Skeletal muscle tissue (tissue), 4 donors: Measurements from ENCODE around the gene APBB2. TPM values are rescaled to one million over a fixed set of nuclear protein-coding genes. Genes with fewer than 3 reads are reported as not detected.

Experiments
- H3K27ac ChIP-seq: one replicate; pipeline ENCODE4 v1.7.0; 2013; ENCODE audit warnings: mild to moderate bottlenecking, low read depth, low read length, inconsistent platforms
- H3K27me3 ChIP-seq, 3 donors: one replicate each; pipeline ENCODE4 v1.7.0; 2013; ENCODE audit warnings: low read length in 3 of 3; ENCODE audit not compliant: control insufficient read depth in 3 of 3, insufficient read depth in 3 of 3
- H3K36me3 ChIP-seq, 3 donors: one replicate each; pipeline ENCODE4 v1.7.0; 2013; ENCODE audit warnings: low read length in 3 of 3; ENCODE audit not compliant: control insufficient read depth in 3 of 3, insufficient read depth in 3 of 3
- H3K4me1 ChIP-seq, 3 donors: one replicate each; pipeline ENCODE4 v1.7.0; 2013; ENCODE audit warnings: low read length in 3 of 3, mild to moderate bottlenecking in 3 of 3; ENCODE audit not compliant: control insufficient read depth in 3 of 3, insufficient read depth in 3 of 3
- H3K4me3 ChIP-seq, 3 donors: one replicate each; pipeline ENCODE4 v1.7.0; 2013; ENCODE audit warnings: low read length in 3 of 3
- H3K9ac ChIP-seq, 3 donors: one replicate each; pipeline ENCODE4 v1.7.0; 2013; ENCODE audit warnings: low read length in 3 of 3, mild to moderate bottlenecking in 3 of 3, moderate library complexity in 2 of 3, low read depth in 1 of 3
- H3K9me3 ChIP-seq, 3 donors: one replicate each; pipeline ENCODE4 v1.7.0; 2013; ENCODE audit warnings: low read length in 3 of 3; ENCODE audit not compliant: control insufficient read depth in 3 of 3
- total RNA-seq: library from RNA; depleted of rRNA; stranded (reverse); fragments of >200 nt; gene quantifications from one replicate; pipeline ENCODE4 v1.2.3, GENCODE V29; 2014
- donor health status: Osteomylitis.

APBB2 gene
- total RNA-seq, 1 donor from 2014 or later: 41.2 TPM

- peaks cover 0 to 9% (median 0%) of the 10 kb centered on the region in 3 donors for H3K4me1 ChIP-seq
- H3K4me3 ChIP-seq: no peak overlapping the region
- no peaks in the 10 kb centered on the region for H3K36me3 ChIP-seq
- no peak overlapping the region for H3K9ac ChIP-seq
- H3K27ac ChIP-seq: no peak overlapping the region
- no peaks in the 10 kb centered on the region for H3K27me3 ChIP-seq
- no peaks in the 10 kb centered on the region for H3K9me3 ChIP-seq
Measured at GRCh38 chr4:41104155-41104554, 110.2 kb downstream of the APBB2 start.

GRCh38 chr4:41103657-41104056, 110.7 kb downstream of the APBB2 start:
- Histone ChIP-seq H3K27ac (no peak overlapping the region), H3K27me3 (no peaks in the 10 kb centered on the region), H3K9me3 (no peaks in the 10 kb centered on the region), H3K9ac (no peak overlapping the region), H3K4me3 (no peak overlapping the region), H3K36me3 (no peaks in the 10 kb centered on the region), H3K4me1 (peaks cover 0 to 9% (median 0%) of the 10 kb centered on the region in 3 donors)

DNA sequence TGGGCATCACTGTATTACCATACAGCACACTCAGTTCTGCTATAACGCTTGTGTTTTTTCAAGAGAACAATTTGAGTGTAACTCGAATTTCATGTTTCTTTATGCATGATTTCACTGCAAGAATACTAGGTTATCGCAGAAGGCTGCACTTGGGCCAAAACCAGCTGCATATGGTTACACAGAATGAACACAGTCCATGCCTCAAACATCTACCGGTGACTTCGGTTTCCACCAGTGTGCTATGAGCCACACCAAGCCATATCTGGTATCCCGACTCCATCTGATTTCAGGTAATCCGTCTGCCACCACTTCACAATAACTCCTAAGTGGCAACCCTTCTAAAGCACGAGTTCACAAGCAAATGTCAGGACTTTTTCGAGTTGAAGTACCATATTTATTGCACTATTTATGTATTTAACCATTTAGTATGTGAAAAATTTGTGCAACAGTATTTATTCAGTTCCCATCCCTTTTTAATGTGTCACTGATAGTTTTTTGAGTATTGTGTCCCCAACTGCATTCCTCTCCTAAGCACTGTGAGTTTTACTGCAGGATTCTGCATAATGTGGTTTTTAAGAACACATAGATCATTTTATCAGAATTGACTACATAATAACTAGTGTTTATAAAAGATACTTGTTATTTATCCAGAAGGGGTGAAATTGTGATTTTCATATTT, 111.8 kb downstream of the APBB2 start:
- H3K4me3 ChIP-seq: no peak overlapping the region
- H3K9ac ChIP-seq: no peak overlapping the region
- no peaks in the 10 kb centered on the region for H3K27me3 ChIP-seq
- H3K9me3 ChIP-seq: no peaks in the 10 kb centered on the region
- H3K36me3 ChIP-seq: no peaks in the 10 kb centered on the region
- no peak overlapping the region for H3K27ac ChIP-seq
- H3K4me1 ChIP-seq: peaks cover 0 to 15% (median 4%) of the 10 kb centered on the region in 3 donors

GRCh38 chr4:41098093-41099048, 116.0 kb downstream of the APBB2 start:
- Histone ChIP-seq H3K9ac (no peak overlapping the region), H3K27me3 (no peaks in the 10 kb centered on the region), H3K4me1 (peaks cover 9 to 15% (median 11%) of the 10 kb centered on the region in 3 donors), H3K27ac (no peak overlapping the region), H3K36me3 (no peaks in the 10 kb centered on the region), H3K9me3 (no peaks in the 10 kb centered on the region), H3K4me3 (no peak overlapping the region)

DNA sequence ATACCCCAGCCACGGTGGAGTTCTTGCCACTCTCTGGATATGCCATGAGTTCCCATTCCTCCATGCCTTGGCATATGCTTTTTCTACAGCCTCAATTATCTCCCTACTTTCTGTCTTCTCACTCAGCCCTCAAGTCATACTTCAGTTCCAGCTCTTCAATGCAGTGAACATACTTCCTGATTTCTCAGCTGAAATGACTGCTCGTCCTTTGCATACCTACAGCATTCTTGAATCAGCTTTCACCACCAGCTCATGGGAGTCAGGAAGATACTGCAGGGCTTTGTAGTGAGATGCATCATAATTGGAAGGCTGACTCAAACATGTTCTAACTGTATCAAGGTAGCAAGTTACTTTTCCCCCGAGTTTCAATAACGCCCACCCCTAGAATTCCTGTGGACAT, 118.4 kb downstream of the APBB2 start:
- H3K4me1 ChIP-seq: peaks cover 17 to 21% (median 18%) of the 10 kb centered on the region in 3 donors
- no peak overlapping the region for H3K4me3 ChIP-seq
- H3K27ac ChIP-seq: peak overlapping the region; percentile 6
- no peak overlapping the region for H3K9ac ChIP-seq
- H3K9me3 ChIP-seq: no peaks in the 10 kb centered on the region
- H3K36me3 ChIP-seq: no peaks in the 10 kb centered on the region
- no peaks in the 10 kb centered on the region for H3K27me3 ChIP-seq

GRCh38 chr4:41095192-41095872, 119.0 kb downstream of the APBB2 start:
- H3K4me3 ChIP-seq: no peak overlapping the region
- peak overlapping the region; percentile 6 for H3K27ac ChIP-seq
- H3K4me1 ChIP-seq: peaks cover 20 to 21% (median 21%) of the 10 kb centered on the region in 3 donors
- H3K9me3 ChIP-seq: no peaks in the 10 kb centered on the region
- no peaks in the 10 kb centered on the region for H3K27me3 ChIP-seq
- H3K36me3 ChIP-seq: no peaks in the 10 kb centered on the region
- no peak overlapping the region for H3K9ac ChIP-seq

DNA sequence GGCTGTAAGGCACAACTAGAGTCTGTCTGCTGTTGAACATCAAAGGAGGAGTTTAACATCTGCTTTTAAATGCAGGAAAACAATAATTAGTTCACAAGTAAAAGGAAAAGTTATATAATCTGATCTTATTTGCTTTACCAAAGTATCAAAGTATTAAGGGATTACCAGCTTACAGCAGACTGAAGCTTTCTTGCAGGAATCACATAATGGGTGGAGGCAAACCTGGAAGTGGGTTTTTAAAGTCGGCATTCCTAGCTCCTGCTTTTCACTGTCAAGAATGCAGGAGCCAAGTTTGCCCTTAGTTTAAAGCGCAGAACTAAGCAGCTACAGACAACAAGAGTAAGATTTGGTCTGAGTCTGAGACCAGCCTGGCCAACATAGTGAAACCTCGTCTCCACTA, 122.2 kb downstream of the APBB2 start:
- H3K9ac ChIP-seq: no peak overlapping the region
- no peaks in the 10 kb centered on the region for H3K36me3 ChIP-seq
- no peaks in the 10 kb centered on the region for H3K27me3 ChIP-seq
- H3K9me3 ChIP-seq: no peaks in the 10 kb centered on the region
- no peak overlapping the region for H3K4me3 ChIP-seq
- peaks cover 15 to 21% (median 17%) of the 10 kb centered on the region in 3 donors for H3K4me1 ChIP-seq
- no peak overlapping the region for H3K27ac ChIP-seq

- Histone ChIP-seq H3K4me3 (no peak overlapping the region), H3K9me3 (peaks cover 0 to 3% (median 2%) of the 10 kb centered on the region in 3 donors), H3K4me1 (peaks cover 3% of the 10 kb centered on the region in 3 donors), H3K36me3 (no peaks in the 10 kb centered on the region), H3K27ac (no peak overlapping the region), H3K9ac (no peak overlapping the region), H3K27me3 (no peaks in the 10 kb centered on the region)
Measured at GRCh38 chr4:41081847-41082246, 132.5 kb downstream of the APBB2 start.

- no peaks in the 10 kb centered on the region for H3K36me3 ChIP-seq
- H3K9ac ChIP-seq: no peak overlapping the region
- H3K4me1 ChIP-seq: peaks cover 3% of the 10 kb centered on the region in 3 donors
- no peak overlapping the region for H3K4me3 ChIP-seq
- H3K27me3 ChIP-seq: no peaks in the 10 kb centered on the region
- H3K27ac ChIP-seq: no peak overlapping the region
- peaks cover 0 to under 1% (median 0%) of the 10 kb centered on the region in 3 donors for H3K9me3 ChIP-seq
Measured at GRCh38 chr4:41080976-41081375, 133.4 kb downstream of the APBB2 start.
